ENCODE results near the gene HEXD.

GRCh38 chr17:82439194-82439828 is 21.2 kb downstream of the HEXD start:
- TF ChIP-seq MAX (IDR thresholded peaks at IDR 0.05; ENCODE audit: insufficient read depth, insufficient read length), result no peak
- TF ChIP-seq CTCF (IDR thresholded peaks at IDR 0.05; ENCODE audit: extremely low read depth in 1 of 2, insufficient read depth in 1 of 2, low read depth in 1 of 2, low read length in 2 of 2), result no peak
- no peak for TF ChIP-seq JUN (IDR thresholded peaks at IDR 0.05; ENCODE audit: borderline replicate concordance, insufficient read depth, insufficient read length, low read depth)
- no peak for TF ChIP-seq POLR2A (IDR thresholded peaks at IDR 0.05; ENCODE audit: low read depth, low read length)
- no peak for TF ChIP-seq EZH2 (IDR thresholded peaks at IDR 0.05; ENCODE audit: borderline replicate concordance, low read depth, low read length, severe bottlenecking)

Measured in endothelial cell of umbilical vein (primary cell).